HepG2 (cell line): ENCODE data around the gene SEMA3F. TPM values are rescaled to one million over a fixed set of nuclear protein-coding genes. Genes with fewer than 3 reads are reported as not detected.
A peak's percentile ranks its signal among the peaks of the same experiment; 100 is the strongest.

Experiments used
- ATAC-seq: fragments of 200-7000 bp; cut with Tn5 transposase; 3 replicates; pipeline ENCODE4 v1.9.1; 2020; ENCODE audit warnings: mild to moderate bottlenecking, moderate library complexity
- BruUV-seq: library from RNA; stranded (reverse); fragments of 400-500 nt; replicated peaks from 2 replicates; lab custom pipeline; 2021; lab: Mats Ljungman, UMichigan
- CTCF ChIA-PET: fragments of 300-600 bp; formaldehyde crosslinking; extraction: SDS; loops from one replicate; lab custom pipeline; 2021; ENCODE audit warnings: low total read pairs, inconsistent platforms, low intra/inter-chr PET ratio; lab: Yijun Ruan, JAX
- POLR2A ChIA-PET: fragments of 350-600 bp; sonication (Branson Sonifier 250); formaldehyde crosslinking; loops from one replicate; lab custom pipeline; 2020; ENCODE audit warnings: antibody characterized with exemption, inconsistent platforms; lab: Yijun Ruan, JAX
- DNase-seq: peaks from one replicate; pipeline ENCODE4 v3.0.0-alpha.2; 2015; ENCODE audit warnings: low spot score
- FAIRE-seq: peaks from 3 replicates; lab custom pipeline; 2011; peaks lifted over from hg19 to GRCh38; lab: Jason Lieb, UNC
- H2AFZ ChIP-seq: one replicate; pipeline ENCODE4 v1.6.1; 2011; ENCODE audit warnings: low read length, inconsistent platforms
- H3K27ac ChIP-seq: fragments of 300-600 bp; 3 replicates; pipeline ENCODE4 v1.8.0; 2011; ENCODE audit warnings: mixed run types, mild to moderate bottlenecking, mixed read lengths, low read length, inconsistent platforms; ENCODE audit not compliant: insufficient read depth; ENCODE audit errors: extremely low read length
- H3K27me3 ChIP-seq, 2 experiments: fragments of 200-600 bp in 1 of 2; 2 replicates in 1 of 2; 3 replicates in 1 of 2; pipeline versions ENCODE4 v1.6.0 to v1.8.0; 2011; ENCODE audit warnings: low read length in 2 of 2, mild to moderate bottlenecking in 2 of 2, moderate library complexity in 2 of 2, inconsistent platforms in 1 of 2; ENCODE audit not compliant: insufficient read depth in 2 of 2, control insufficient read depth in 1 of 2
- H3K36me3 ChIP-seq, 2 experiments: fragments of 200-600 bp in 1 of 2; replicated peaks in 1 of 2; 2 replicates in 1 of 2; 3 replicates in 1 of 2; pipeline versions ENCODE4 v1.5.1 to v1.8.0; 2011; ENCODE audit warnings: low read length in 2 of 2, inconsistent platforms in 1 of 2; ENCODE audit not compliant: insufficient read depth in 2 of 2, control insufficient read depth in 1 of 2
- H3K4me1 ChIP-seq: 2 replicates; pipeline ENCODE4 v1.5.1; 2012; ENCODE audit warnings: low read length, inconsistent platforms; ENCODE audit not compliant: insufficient read depth
- H3K4me2 ChIP-seq: 2 replicates; pipeline ENCODE4 v1.6.0; 2011; ENCODE audit warnings: low read depth, low read length, inconsistent platforms
- H3K4me3 ChIP-seq, 3 experiments: fragments of 200-600 bp in 1 of 3; sonication (generic), shearing (Covaris generic) in 1 of 3; replicated peaks in 1 of 3; 2 replicates each; pipeline ENCODE4 v1.5.1; 2011 to 2016; ENCODE audit warnings: low read length in 3 of 3, inconsistent platforms in 2 of 3, low read depth in 2 of 3, mild to moderate bottlenecking in 2 of 3, control low read depth in 1 of 3, mixed read lengths in 1 of 3; ENCODE audit not compliant: insufficient read depth in 1 of 3
- H3K79me2 ChIP-seq: one replicate; pipeline ENCODE4 v1.6.1; 2011; ENCODE audit warnings: low read length, inconsistent platforms; ENCODE audit not compliant: insufficient read depth
- H3K9ac ChIP-seq: 2 replicates; pipeline ENCODE4 v1.6.0; 2011; ENCODE audit warnings: mild to moderate bottlenecking, low read depth, low read length, inconsistent platforms; ENCODE audit not compliant: insufficient read depth
- H3K9me3 ChIP-seq: 2 replicates; pipeline ENCODE4 v1.5.1; 2012; ENCODE audit warnings: mild to moderate bottlenecking, low read length
- H4K20me1 ChIP-seq: 2 replicates; pipeline ENCODE4 v1.6.0; 2011; ENCODE audit warnings: inconsistent platforms, mild to moderate bottlenecking, low read length, moderate library complexity; ENCODE audit not compliant: insufficient read depth
- KLF16 ChIP-seq, 2 experiments: sonication (generic) in 1 of 2; formaldehyde crosslinking in 1 of 2; IDR thresholded peaks; 2 replicates each; pipeline versions ENCODE4 v1.6.1 to v1.8.0; 2016 to 2023; ENCODE audit warnings: missing genetic modification reagents in 2 of 2, missing compliant biosample characterization in 1 of 2
- SNAI1 ChIP-seq: sonication (generic); formaldehyde crosslinking; IDR thresholded peaks from 2 replicates; pipeline ENCODE4 v1.5.0; 2020; ENCODE audit warnings: mild to moderate bottlenecking, missing genetic modification reagents, borderline replicate concordance
- ZBTB37 ChIP-seq: sonication (generic); formaldehyde crosslinking; IDR thresholded peaks from 2 replicates; pipeline ENCODE4 v1.4.0; 2020; ENCODE audit warnings: mild to moderate bottlenecking, missing genetic modification reagents
- ZNF720 ChIP-seq: sonication (generic); formaldehyde crosslinking; IDR thresholded peaks from 2 replicates; pipeline ENCODE4 v1.4.0; 2020; ENCODE audit warnings: missing genetic modification reagents
- WGBS: methylation state at CpG from one replicate; pipeline ENCODE4 v1.1.6; 2017; ENCODE audit warnings: low lambda C conversion rate; 5-methylcytosine and 5-hydroxymethylcytosine counted together
- in situ Hi-C: cut with HindIII; loops from 2 replicates; pipeline ENCODE4 v1.10.0; 2017; ENCODE audit warnings: low pct_unique_long_range_greater_than_20kb; ENCODE audit not compliant: extremely low pct_ligation_motif_present
- intact Hi-C: fragments of 100-400 bp; cut with micrococcal nuclease; formaldehyde crosslinking; loops from one replicate; pipeline ENCODE4 v1.10.0; 2022; ENCODE audit not compliant: unreplicated experiment
- polyA plus RNA-seq, 8 experiments: library from polyadenylated mRNA; depleted of rRNA in 3 of 8; stranded (reverse) in 7 of 8; unstranded in 1 of 8; fragments of >200 nt; fragmentation: Illumina TruSeq in 4 of 8; extraction: Trizol in 4 of 8; gene quantifications; 2 replicates each; pipeline versions ENCODE4 v1.2.1 to v1.2.3, GENCODE V29; 2011 to 2016; ENCODE audit warnings: low read depth in 4 of 8, missing spikeins in 1 of 8, mixed read lengths in 1 of 8; ENCODE audit not compliant: insufficient read depth in 1 of 8
- total RNA-seq, 5 experiments: library from RNA; depleted of rRNA; stranded (reverse); fragments of >200 nt; fragmentation: Illumina TruSeq; extraction: Trizol; gene quantifications; 2 replicates each; pipeline ENCODE4 v1.2.3, GENCODE V29; 2016; ENCODE audit warnings: low read depth in 1 of 5
- TF ChIP-seq, protein P1 (sequence below): sonication (generic); formaldehyde crosslinking; IDR thresholded peaks from 2 replicates; pipeline ENCODE4 v1.5.0; 2020; ENCODE audit warnings: mild to moderate bottlenecking, low read depth, missing genetic modification reagents, borderline replicate concordance
- TF ChIP-seq, protein P2 (sequence below): fragments of 450-650 bp; IDR thresholded peaks from 2 replicates; pipeline ENCODE4 v1.6.1; 2016

SEMA3F gene
- total and polyA plus RNA-seq, 2 of the 13 experiments (the other 11 are each of a cell fraction or from before 2014, with no cell fraction given) = 7.6 to 17.2 TPM

- TF ChIP-seq SNAI1 (CRISPR knock-in tag) (no peak), ZNF720 (no peak), KLF16 (CRISPR knock-in tag; IDR thresholded peaks at IDR 0.05) (no peak)
- TF ChIP-seq, protein P1, sequence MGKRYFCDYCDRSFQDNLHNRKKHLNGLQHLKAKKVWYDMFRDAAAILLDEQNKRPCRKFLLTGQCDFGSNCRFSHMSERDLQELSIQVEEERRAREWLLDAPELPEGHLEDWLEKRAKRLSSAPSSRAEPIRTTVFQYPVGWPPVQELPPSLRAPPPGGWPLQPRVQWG (CRISPR knock-in tag) = no peak
Measured at GRCh38 chr3:50133283-50133615, 21.9 kb upstream of the SEMA3F start (continued).

DNA sequence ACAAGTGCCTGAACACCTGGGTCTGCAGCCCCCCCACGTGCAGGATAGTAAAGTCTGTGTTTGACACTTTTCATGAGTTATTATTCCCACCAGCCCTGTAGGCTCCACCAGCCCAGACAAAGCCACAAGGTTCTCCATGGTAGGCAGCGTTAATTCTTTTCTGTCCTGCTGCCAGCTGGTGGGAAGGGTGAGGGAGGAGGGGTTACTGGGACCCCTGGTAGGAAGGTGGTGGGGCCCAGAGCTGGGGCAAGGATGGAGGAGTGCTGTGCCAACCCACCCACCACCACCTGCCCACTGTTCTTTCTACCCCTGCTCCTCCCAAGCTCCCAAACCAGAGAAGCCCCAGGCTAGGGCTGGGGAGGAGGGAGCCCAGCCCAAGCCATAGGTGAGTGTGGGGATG, 20.8 kb upstream of the SEMA3F start:
- Histone ChIP-seq H2AFZ (no peak overlapping the region), H3K9me3 (no peaks in the 10 kb centered on the region), H3K27ac (no peak overlapping the region), H3K27me3 (peaks cover 25 to 54% of the 10 kb centered on the region in 2 experiments; a peak in 4 of 5 replicates), H4K20me1 (no peaks in the 10 kb centered on the region), H3K4me3 (no peak overlapping the region), H3K36me3 (no peaks in the 10 kb centered on the region), H3K4me2 (no peak overlapping the region), H3K79me2 (no peaks in the 10 kb centered on the region), H3K9ac (no peak overlapping the region), H3K4me1 (0 out of 2 replicates have a peak, but pooled peaks cover under 1% of the 10 kb centered on the region)
- ATAC-seq (no peak), DNase-seq (no peak), FAIRE-seq (no peak)
- in situ Hi-C loops (no loop called here), intact Hi-C loops (no loop called here)
- CTCF ChIA-PET = no interaction called here
- TF ChIP-seq, protein P2, sequence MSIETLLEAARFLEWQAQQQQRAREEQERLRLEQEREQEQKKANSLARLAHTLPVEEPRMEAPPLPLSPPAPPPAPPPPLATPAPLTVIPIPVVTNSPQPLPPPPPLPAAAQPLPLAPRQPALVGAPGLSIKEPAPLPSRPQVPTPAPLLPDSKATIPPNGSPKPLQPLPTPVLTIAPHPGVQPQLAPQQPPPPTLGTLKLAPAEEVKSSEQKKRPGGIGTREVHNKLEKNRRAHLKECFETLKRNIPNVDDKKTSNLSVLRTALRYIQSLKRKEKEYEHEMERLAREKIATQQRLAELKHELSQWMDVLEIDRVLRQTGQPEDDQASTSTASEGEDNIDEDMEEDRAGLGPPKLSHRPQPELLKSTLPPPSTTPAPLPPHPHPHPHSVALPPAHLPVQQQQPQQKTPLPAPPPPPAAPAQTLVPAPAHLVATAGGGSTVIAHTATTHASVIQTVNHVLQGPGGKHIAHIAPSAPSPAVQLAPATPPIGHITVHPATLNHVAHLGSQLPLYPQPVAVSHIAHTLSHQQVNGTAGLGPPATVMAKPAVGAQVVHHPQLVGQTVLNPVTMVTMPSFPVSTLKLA = peak; percentile 38; the same call in 1 of the 2 replicates
- TF ChIP-seq ZBTB37 (CRISPR knock-in tag) = no peak
- POLR2A ChIA-PET = no interaction called here
- 0% methylated on average over 1 of the region's 2 CpGs for WGBS
- no TSS peak for BruUV-seq
